Fibroblast of gingiva (primary cell): ENCODE measurements around the gene CLCNKB.
"Not testable (repeated sequence)": the region's sequence is repeated elsewhere in the genome, so short reads cannot be mapped to it uniquely, and the experiment has no call there.

Source experiments
- DNase-seq: peaks from one replicate; pipeline ENCODE4 v3.0.0-alpha.2; 2011; ENCODE audit warnings: low read depth

The CLCNKB gene

GRCh38 chr1:16033103-16033632, 10.4 kb upstream of the CLCNKB start:
- not testable (repeated sequence) for DNase-seq

GRCh38 chr1:16036461-16036860, 7.1 kb upstream of the CLCNKB start:
- DNase-seq = not testable (repeated sequence)

DNA sequence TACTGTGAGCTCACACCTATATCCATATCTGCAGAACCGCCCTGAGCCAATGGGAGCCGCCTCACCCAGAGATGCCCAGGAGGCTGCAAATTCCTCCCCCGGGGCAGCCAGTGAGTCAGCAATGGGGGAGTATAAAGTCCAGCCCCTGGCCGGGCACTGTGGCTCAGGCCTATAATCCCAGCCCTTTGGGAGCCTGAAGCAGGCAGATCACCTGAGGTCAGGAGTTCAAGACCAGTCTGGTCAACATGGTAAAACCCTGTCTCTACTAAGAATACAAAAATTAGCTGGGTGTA, 5.0 kb upstream of the CLCNKB start:
- DNase-seq = no peak

DNA sequence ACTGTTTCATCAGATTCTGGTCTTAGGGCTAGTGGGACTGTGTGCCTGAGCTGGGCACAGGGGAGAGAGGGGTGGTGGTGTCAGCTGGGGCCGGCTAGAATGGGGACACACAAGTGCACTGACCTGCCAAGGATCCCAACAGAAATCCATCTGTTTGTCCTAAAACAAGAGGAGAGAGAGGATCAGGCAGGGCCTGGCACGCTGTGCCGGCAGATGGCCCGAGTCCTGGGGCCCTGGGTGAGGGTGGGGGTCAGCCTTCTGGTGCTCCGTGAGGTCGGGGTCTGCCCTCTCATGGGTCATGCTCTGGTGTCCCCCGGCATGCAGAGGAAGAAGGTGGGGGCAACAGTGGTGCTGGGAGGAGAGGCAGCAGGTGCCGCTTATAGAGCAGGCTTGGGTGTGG, 3.7 kb upstream of the CLCNKB start:
- not testable (repeated sequence) for DNase-seq

DNA sequence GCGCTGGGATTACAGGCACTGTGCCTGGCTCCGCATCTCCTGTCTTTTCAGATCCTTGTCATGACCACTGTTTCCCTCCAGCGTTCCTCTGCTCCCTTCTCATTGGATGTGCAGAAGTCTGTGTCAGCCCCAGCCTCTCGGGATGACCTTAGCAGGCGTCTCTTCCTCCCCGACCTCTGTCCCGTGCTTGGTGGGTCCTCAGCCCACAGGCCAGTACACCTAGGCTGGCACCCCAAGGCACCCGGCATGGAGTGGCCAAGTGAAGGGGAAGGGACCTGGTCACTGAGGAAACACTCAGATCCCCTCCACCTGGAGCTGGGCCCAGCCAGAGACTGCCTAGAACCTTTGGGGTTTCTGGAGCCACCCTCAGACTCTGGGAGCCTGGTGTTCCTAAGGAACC, 2.4 kb upstream of the CLCNKB start:
- DNase-seq = no peak

GRCh38 chr1:16042096-16042495, 1.5 kb upstream of the CLCNKB start:
- DNase-seq = no peak

DNA sequence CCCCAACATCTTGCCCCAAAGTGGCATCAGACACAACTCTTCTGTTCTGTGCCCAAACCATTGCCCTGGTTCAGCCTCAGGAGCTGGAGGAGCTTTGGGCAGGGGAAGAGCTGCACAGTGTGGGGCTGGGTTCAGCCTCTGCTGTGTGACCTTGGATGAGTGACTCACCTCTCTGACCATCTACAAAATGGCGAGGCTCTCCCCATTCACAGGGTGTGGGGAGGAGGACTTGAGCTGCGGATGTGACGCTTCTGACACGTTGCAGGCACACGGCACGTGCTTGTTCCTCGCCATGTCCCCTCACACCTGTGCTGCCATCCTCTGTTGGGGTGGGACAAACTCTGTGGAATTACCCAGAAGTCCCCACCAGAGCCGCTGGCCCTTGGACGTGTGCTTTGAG, 928 bp upstream of the CLCNKB start:
- DNase-seq = not testable (repeated sequence)

DNA sequence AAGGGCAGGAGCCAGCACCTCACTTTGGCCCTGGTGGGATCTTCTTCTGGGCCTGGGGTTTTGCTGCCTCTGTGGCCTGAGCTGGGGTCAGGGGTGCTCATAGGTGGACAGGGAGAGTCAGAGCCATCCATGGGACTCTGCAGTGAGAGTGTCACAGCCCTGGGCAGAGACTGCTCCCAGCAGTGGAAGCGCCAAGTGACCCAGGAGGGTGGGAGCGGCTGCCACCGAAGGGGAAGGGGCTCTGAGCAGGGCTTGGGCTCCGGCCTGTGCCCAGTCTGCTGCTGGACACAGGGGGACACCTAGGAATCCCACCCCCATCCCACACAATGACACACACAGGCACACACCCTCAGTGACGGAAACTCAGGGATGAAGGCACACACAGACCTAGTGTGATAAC, 368 bp downstream of the CLCNKB start:
- DNase-seq = no peak

DNA sequence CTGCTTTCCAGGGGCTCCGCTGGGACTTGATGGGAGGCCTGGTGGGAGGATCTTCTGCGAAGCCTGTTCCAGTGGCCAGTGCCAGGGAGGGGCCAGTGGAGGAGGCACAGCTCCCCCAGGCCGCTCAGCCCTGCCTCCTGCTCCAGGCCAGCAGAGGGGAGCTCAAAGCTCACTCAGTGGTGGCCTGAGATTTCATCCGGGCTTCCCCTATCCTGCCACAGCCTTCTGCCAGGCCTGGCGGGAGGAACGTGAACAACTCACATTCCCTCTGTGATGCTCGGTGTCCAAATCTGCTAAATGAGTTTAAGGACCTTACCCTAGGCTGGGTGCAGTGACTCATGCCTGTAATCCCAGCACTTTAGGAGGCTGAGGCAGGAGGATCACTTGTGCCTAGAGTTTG, 3.3 kb downstream of the CLCNKB start:
- DNase-seq = peak; percentile 19

GRCh38 chr1:16047791-16048475, 4.4 kb downstream of the CLCNKB start:
- no peak for DNase-seq

GRCh38 chr1:16048573-16049189, 5.1 kb downstream of the CLCNKB start:
- DNase-seq = peak; percentile 29

- no peak for DNase-seq
These were observed 6.7 kb downstream of the CLCNKB start for GRCh38 chr1:16050328-16050727.

- DNase-seq = no peak
These were observed 7.5 kb downstream of the CLCNKB start for GRCh38 chr1:16051039-16051438.

GRCh38 chr1:16051949-16052348, 8.4 kb downstream of the CLCNKB start:
- DNase-seq = not testable (repeated sequence)

DNA sequence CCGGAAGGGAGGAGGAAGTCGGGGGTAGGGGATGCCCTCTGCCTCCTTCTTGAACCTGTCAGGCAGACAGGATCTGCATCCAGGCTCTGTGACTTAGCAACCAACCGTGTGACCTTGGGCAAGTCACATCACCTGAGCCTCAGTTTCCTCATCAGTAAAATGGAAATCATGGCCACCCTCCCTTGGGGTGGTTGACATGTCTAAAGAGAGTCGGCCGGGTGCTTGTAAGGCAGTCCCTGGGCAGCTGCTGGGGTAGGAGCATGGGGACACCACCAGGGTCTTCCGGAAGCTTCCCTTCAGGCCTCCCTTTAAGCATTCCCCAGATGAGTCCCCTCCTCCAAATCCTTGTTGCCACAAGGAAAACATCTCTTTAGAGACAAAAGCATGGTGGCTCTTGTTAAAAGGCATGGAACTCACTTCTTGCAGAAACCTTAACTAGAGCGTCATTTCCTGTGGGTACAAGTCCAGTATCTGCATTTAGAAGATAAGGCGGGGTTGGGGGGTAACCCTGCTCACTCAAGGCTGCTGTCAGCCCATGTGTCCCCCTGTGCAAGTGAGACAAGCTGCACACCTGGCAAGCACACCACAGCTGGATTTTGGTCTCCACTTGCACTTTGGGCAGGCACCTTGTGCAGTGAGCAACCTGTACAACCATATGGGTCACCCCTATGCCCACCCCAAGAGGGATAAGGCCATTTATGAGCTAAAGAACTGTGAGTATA, 10.4 kb downstream of the CLCNKB start:
- no peak for DNase-seq

DNA sequence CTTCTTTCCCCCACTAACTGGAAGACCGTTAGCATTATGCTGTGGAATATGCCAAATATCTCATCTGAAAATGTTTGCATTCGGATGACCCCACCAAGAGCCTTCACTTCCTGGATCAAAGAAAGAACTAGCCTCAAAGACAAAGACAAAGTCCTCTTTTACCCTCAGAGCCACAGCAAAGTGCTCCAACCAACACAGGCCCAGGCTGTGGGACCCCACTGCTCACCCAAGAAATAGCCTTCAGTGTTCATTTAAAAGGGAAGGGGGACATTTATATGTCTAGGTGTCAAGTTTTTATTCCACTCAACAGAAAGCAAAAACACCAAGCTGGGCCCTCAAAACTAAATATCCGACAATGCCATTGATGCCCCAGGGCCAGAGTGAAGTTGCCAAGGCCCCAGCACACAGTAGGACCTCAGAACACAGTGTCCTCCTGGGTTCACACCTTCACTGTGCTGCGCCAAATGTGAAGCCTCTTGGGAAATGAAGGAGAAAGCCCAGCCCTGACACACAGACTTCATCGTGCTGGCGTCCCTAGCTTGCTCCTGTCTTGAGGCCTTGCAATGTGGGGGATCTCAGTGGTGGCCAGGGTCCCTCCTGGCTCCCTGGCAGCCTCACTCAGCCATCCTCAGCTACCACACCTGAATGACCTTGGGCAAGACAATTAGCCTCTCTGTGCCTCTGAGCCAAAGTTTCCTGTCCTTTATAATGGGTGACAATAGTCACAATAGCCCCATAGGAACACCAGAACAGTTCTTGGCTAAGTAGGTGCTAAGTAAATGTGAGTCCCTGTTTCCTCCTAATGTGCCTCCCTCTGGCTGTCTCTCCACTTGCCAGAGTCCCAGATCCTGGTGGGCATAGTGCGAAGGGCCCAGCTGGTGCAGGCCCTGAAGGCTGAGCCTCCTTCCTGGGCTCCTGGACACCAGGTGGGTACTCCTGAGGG, 11.3 kb downstream of the CLCNKB start:
- DNase-seq = no peak

- DNase-seq = peak; percentile 48
These were observed 12.3 kb downstream of the CLCNKB start for GRCh38 chr1:16055613-16056520.

GRCh38 chr1:16056521-16056912, 12.9 kb downstream of the CLCNKB start:
- DNase-seq = not testable (repeated sequence)

- DNase-seq = not testable (repeated sequence)
These were observed 13.8 kb downstream of the CLCNKB start for GRCh38 chr1:16057314-16057915.

DNA sequence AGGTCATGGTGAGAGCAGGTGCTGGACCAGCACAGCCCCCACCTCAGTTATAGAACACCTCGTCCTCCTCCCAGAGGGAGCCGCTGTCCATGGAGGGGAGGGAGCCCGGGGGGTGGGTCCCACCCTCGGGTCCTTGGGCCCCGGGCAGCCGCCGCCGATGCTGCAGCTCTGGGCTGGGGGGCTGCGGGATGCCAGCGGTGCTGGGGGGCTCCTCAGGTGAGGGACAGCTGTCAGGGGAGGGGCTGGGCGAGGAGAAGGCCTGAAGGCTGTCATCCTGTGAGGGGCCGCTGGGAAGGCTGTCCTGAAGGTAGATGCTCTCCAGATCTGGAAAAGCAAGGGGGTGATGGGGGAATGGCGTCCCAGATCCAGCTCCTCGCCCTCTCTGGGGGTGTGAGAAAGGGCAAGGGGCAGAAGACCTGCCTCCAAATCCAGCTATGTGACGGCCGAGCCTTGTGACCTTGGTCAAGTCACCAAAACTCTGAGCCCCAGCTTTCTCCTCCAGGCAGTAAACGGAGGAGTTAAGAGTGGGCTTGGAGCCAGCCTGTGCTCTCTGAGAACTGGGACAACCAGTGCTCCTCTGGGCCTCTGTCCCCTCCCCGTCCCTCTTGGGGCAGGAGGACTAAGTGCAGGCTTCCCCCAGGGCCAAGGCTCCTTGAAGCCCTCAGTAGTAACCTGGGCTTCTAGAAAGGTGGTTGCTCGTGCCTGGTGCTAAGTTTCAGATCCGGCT, 15.0 kb downstream of the CLCNKB start:
- not testable (repeated sequence) for DNase-seq
